Neural progenitor cell (in vitro differentiated cells): Measurements from ENCODE around the gene MCMBP. TPM values are rescaled to one million over a fixed set of nuclear protein-coding genes. Genes with fewer than 3 reads are reported as not detected.
"Not testable (repeated sequence)": the region's sequence is repeated elsewhere in the genome, so short reads cannot be mapped to it uniquely, and the experiment has no call there.

ENCODE experiments used
- DNase-seq: peaks from one replicate; pipeline ENCODE4 v3.0.0-alpha.2; 2016; ENCODE audit warnings: low spot score
- H2AFZ ChIP-seq: fragments of 200-600 bp; sonication (generic); replicated peaks from 2 replicates; pipeline ENCODE4 v1.6.1; 2016; ENCODE audit warnings: antibody characterized with exemption
- H3F3A ChIP-seq: fragments of 200-600 bp; sonication (generic); 2 replicates; pipeline ENCODE4 v1.6.1; 2016; ENCODE audit warnings: antibody characterized with exemption, low read depth
- H3K27ac ChIP-seq: fragments of 200-600 bp; sonication (generic); 2 replicates; pipeline ENCODE4 v1.5.1; 2016; ENCODE audit warnings: mild to moderate bottlenecking
- H3K27me3 ChIP-seq: fragments of 200-600 bp; sonication (generic); 2 replicates; pipeline ENCODE4 v1.6.1; 2016; ENCODE audit warnings: mild to moderate bottlenecking, moderate library complexity
- H3K36me3 ChIP-seq: fragments of 200-600 bp; sonication (generic); 2 replicates; pipeline ENCODE4 v1.5.1; 2016
- H3K4me1 ChIP-seq: fragments of 200-600 bp; sonication (generic); 2 replicates; pipeline ENCODE4 v1.6.1; 2016; ENCODE audit warnings: mixed run types
- H3K4me2 ChIP-seq: fragments of 200-600 bp; sonication (generic); 2 replicates; pipeline ENCODE4 v1.6.1; 2016
- H3K4me3 ChIP-seq: fragments of 200-600 bp; sonication (generic); 2 replicates; pipeline ENCODE4 v1.5.1; 2016
- H3K79me2 ChIP-seq: fragments of 200-600 bp; sonication (generic); 2 replicates; pipeline ENCODE4 v1.6.1; 2016; ENCODE audit warnings: low read depth
- H3K9ac ChIP-seq: fragments of 200-600 bp; sonication (generic); 2 replicates; pipeline ENCODE4 v1.6.1; 2016
- H3K9me3 ChIP-seq: fragments of 200-600 bp; sonication (generic); 2 replicates; pipeline ENCODE4 v1.5.1; 2016; ENCODE audit warnings: low read depth
- H4K20me1 ChIP-seq: fragments of 200-600 bp; sonication (generic); 2 replicates; pipeline ENCODE4 v1.6.1; 2016; ENCODE audit warnings: low read depth
- H3K27ac Mint-ChIP-seq: 3 replicates; pipeline ENCODE4 v1.8.0; 2021; ENCODE audit warnings: mixed read lengths
- H3K27me3 Mint-ChIP-seq: 2 replicates; pipeline ENCODE4 v1.8.0; 2022; ENCODE audit warnings: low read depth, mild to moderate bottlenecking, inconsistent platforms, moderate library complexity, mixed read lengths; ENCODE audit not compliant: insufficient read depth
- H3K36me3 Mint-ChIP-seq: 3 replicates; pipeline ENCODE4 v1.8.0; 2021; ENCODE audit warnings: mixed read lengths
- H3K4me1 Mint-ChIP-seq: 3 replicates; pipeline ENCODE4 v1.8.0; 2021; ENCODE audit warnings: mixed read lengths
- H3K4me3 Mint-ChIP-seq: 3 replicates; pipeline ENCODE4 v1.8.0; 2021; ENCODE audit warnings: mild to moderate bottlenecking, moderate library complexity, mixed read lengths
- H3K9me3 Mint-ChIP-seq: 3 replicates; pipeline ENCODE4 v1.8.0; 2020; ENCODE audit warnings: mixed read lengths
- EZH2 ChIP-seq: fragments of 200-600 bp; sonication (generic); IDR thresholded peaks from 2 replicates; pipeline ENCODE4 v1.6.1; 2017; ENCODE audit warnings: antibody characterized with exemption, mild to moderate bottlenecking, moderate library complexity
- EZH2phosphoT487 ChIP-seq: fragments of 200-600 bp; sonication (generic); IDR thresholded peaks from 2 replicates; pipeline ENCODE4 v1.6.1; 2017; ENCODE audit warnings: antibody characterized with exemption
- total RNA-seq: library from RNA; depleted of rRNA; stranded (reverse); fragments of >200 nt; gene quantifications from 2 replicates; pipeline ENCODE4 v1.2.3, GENCODE V29; 2015; ENCODE audit warnings: low replicate concordance
- TF ChIP-seq, protein P1 (sequence below): fragments of 200-600 bp; sonication (generic); IDR thresholded peaks from 2 replicates; pipeline ENCODE4 v1.5.1; 2017; ENCODE audit warnings: antibody characterized with exemption, mild to moderate bottlenecking

The MCMBP gene
- total RNA-seq, 1 donor from 2014 or later = 86.3 TPM

DNA sequence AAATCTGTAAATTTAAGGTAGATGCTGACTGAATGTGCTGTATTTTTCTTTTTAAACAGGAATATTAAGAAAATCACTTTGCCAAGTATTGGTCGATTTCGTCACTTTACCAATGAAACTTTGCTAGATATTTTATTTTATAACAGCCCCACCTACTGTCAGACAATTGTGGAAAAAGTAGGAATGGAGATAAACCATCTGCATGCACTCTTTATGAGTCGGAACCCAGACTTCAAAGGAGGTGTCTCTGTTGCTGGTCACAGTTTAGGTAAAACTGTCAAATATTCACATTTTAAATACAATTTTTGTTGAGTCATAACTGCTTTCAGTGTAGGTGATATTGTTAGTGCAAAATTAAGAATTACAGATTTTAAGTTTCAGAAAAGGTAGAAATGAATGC is 45.1 kb upstream of the MCMBP start:
- H2AFZ ChIP-seq = no peak overlapping the region
- H3K9me3 ChIP-seq = no peaks in the 10 kb centered on the region
- H3K36me3 ChIP-seq = peaks cover 8% of the 10 kb centered on the region
- H3K36me3 Mint-ChIP-seq = peaks cover 15% of the 10 kb centered on the region
- no peaks in the 10 kb centered on the region for H3F3A ChIP-seq
- no peak for DNase-seq
- no peak overlapping the region for H3K4me2 ChIP-seq
- H3K9ac ChIP-seq = no peak overlapping the region
- H3K27ac Mint-ChIP-seq = no peak overlapping the region
- H3K4me3 Mint-ChIP-seq = no peak overlapping the region
- H3K27ac ChIP-seq = no peak overlapping the region
- H3K79me2 ChIP-seq = no peaks in the 10 kb centered on the region
- TF ChIP-seq EZH2 = no peak
- TF ChIP-seq, protein P1, sequence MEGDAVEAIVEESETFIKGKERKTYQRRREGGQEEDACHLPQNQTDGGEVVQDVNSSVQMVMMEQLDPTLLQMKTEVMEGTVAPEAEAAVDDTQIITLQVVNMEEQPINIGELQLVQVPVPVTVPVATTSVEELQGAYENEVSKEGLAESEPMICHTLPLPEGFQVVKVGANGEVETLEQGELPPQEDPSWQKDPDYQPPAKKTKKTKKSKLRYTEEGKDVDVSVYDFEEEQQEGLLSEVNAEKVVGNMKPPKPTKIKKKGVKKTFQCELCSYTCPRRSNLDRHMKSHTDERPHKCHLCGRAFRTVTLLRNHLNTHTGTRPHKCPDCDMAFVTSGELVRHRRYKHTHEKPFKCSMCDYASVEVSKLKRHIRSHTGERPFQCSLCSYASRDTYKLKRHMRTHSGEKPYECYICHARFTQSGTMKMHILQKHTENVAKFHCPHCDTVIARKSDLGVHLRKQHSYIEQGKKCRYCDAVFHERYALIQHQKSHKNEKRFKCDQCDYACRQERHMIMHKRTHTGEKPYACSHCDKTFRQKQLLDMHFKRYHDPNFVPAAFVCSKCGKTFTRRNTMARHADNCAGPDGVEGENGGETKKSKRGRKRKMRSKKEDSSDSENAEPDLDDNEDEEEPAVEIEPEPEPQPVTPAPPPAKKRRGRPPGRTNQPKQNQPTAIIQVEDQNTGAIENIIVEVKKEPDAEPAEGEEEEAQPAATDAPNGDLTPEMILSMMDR = no peak
- TF ChIP-seq EZH2phosphoT487 = no peak
- no peak overlapping the region for H3K4me3 ChIP-seq
- no peaks in the 10 kb centered on the region for H3K27me3 ChIP-seq
- H3K4me1 Mint-ChIP-seq = no peaks in the 10 kb centered on the region
- H4K20me1 ChIP-seq = no peaks in the 10 kb centered on the region
- no peaks in the 10 kb centered on the region for H3K4me1 ChIP-seq
- H3K9me3 Mint-ChIP-seq = no peaks in the 10 kb centered on the region
- no peaks in the 10 kb centered on the region for H3K27me3 Mint-ChIP-seq

DNA sequence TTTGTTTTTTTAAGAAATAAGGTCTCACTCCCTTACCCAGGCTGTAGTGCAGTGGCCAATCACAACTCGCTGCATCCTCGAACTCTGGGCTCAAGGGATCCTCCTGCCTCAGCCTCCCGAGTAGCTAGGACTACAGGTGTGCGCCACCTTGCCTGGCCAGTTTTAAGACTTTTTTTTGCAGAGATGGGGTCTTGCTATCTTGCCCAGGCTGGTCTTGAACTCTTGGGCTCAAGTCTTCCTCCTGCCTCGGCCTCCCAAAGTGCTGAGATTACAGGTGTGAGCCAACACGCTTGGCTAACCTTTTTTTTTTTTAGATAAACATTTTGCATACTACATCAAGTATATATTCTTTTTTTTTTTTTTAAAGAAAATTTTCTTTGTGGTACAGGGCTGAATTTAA is 38.0 kb upstream of the MCMBP start:
- H3K4me1 Mint-ChIP-seq = no peaks in the 10 kb centered on the region
- Histone ChIP-seq H3K4me2 (no peak overlapping the region), H3K9me3 (no peaks in the 10 kb centered on the region), H3K36me3 (no peaks in the 10 kb centered on the region), H3K79me2 (no peaks in the 10 kb centered on the region), H3K9ac (no peak overlapping the region), H3K27me3 (no peaks in the 10 kb centered on the region), H3K4me3 (no peak overlapping the region), H3K4me1 (no peaks in the 10 kb centered on the region), H4K20me1 (no peaks in the 10 kb centered on the region), H2AFZ (no peak overlapping the region), H3F3A (no peaks in the 10 kb centered on the region), H3K27ac (no peak overlapping the region)
- H3K9me3 Mint-ChIP-seq = no peaks in the 10 kb centered on the region
- H3K36me3 Mint-ChIP-seq = peaks cover 12% of the 10 kb centered on the region
- no peaks in the 10 kb centered on the region for H3K27me3 Mint-ChIP-seq
- TF ChIP-seq EZH2phosphoT487 (no peak), EZH2 (no peak)
- TF ChIP-seq, protein P1 = no peak
- H3K27ac Mint-ChIP-seq = no peak overlapping the region
- no peak overlapping the region for H3K4me3 Mint-ChIP-seq
- no peak for DNase-seq

DNA sequence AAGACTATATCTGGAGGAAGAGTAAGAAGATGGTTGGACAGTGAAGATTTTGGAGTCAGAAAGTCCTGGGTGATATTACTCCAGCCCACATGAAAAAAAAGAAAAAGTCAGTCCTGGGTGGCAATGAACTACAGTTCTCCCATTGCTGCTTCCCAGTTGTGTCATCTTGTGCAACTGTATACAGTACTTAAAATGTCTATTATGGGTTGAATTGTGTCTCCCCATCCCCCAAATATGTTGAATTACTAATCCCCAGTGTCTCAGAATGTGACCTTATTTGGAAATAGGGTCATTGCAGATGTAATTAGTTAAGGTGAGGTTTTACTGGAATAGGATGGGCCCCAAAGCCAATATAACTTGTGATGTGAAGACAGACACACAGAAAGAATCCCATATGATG is 35.5 kb upstream of the MCMBP start:
- no peak overlapping the region for H3K4me2 ChIP-seq
- peaks cover 5% of the 10 kb centered on the region for H3K36me3 ChIP-seq
- H3K27me3 Mint-ChIP-seq = no peaks in the 10 kb centered on the region
- H3K27ac Mint-ChIP-seq = no peak overlapping the region
- H3K27me3 ChIP-seq = no peaks in the 10 kb centered on the region
- no peaks in the 10 kb centered on the region for H4K20me1 ChIP-seq
- no peaks in the 10 kb centered on the region for H3K4me1 Mint-ChIP-seq
- H2AFZ ChIP-seq = no peak overlapping the region
- no peak overlapping the region for H3K4me3 Mint-ChIP-seq
- no peaks in the 10 kb centered on the region for H3K4me1 ChIP-seq
- H3K4me3 ChIP-seq = no peak overlapping the region
- H3F3A ChIP-seq = no peaks in the 10 kb centered on the region
- no peaks in the 10 kb centered on the region for H3K79me2 ChIP-seq
- H3K36me3 Mint-ChIP-seq = peaks cover 20% of the 10 kb centered on the region
- no peaks in the 10 kb centered on the region for H3K9me3 Mint-ChIP-seq
- DNase-seq = no peak
- no peak overlapping the region for H3K9ac ChIP-seq
- no peaks in the 10 kb centered on the region for H3K9me3 ChIP-seq
- H3K27ac ChIP-seq = no peak overlapping the region
- no peak for TF ChIP-seq EZH2phosphoT487
- TF ChIP-seq EZH2 = no peak
- TF ChIP-seq, protein P1 = no peak

DNA sequence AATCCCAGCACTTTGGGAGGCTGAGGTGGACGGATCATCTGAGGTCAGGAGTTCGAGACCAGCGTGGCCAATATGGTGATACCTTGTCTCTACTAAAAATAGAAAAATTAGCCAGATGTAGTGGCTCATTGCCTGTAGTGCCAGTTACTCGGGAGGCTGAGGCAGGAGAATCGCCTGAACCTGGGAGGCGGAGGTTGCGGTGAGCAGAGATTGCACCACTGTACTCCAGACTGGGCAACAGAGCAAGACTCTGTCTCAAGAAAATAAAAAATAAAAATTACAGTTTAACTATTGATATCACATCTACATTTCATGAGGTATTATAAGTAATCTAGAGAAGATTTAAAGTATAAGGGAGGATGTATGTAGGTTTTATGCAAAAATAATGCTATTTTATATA is 35.1 kb upstream of the MCMBP start:
- not testable (repeated sequence) for H4K20me1 ChIP-seq

More for the DNA sequence above, 35.1 kb upstream of the MCMBP start:
- H3K36me3 ChIP-seq, H3K27ac ChIP-seq, H3K4me1 Mint-ChIP-seq, H3K27me3 ChIP-seq, H3K79me2 ChIP-seq, H3K9me3 ChIP-seq, H3K4me2 ChIP-seq, H3K4me3 Mint-ChIP-seq, DNase-seq, H3K27ac Mint-ChIP-seq, H2AFZ ChIP-seq, H3K4me3 ChIP-seq, H3F3A ChIP-seq, H3K4me1 ChIP-seq, H3K9ac ChIP-seq, H3K9me3 Mint-ChIP-seq, H3K27me3 Mint-ChIP-seq: not testable (repeated sequence)
- H3K36me3 Mint-ChIP-seq = peaks cover 17% of the 10 kb centered on the region
